Karpas-422 (cell line): ENCODE data around the gene TSSK2. TPM values are rescaled to one million over a fixed set of nuclear protein-coding genes. Genes with fewer than 3 reads are reported as not detected.

Experiments used
- DNase-seq: peaks from one replicate; pipeline ENCODE4 v3.0.0-alpha.2; 2015
- H2AFZ ChIP-seq: fragments of 200-600 bp; sonication (generic); 2 replicates; pipeline ENCODE4 v1.6.1; 2014; ENCODE audit warnings: antibody characterized with exemption, low read length, mixed read lengths
- H3K27ac ChIP-seq: fragments of 200-600 bp; sonication (generic); 2 replicates; pipeline ENCODE4 v1.5.1; 2014; ENCODE audit warnings: mild to moderate bottlenecking, low read length, moderate library complexity
- H3K27me3 ChIP-seq: fragments of 200-600 bp; sonication (generic); 2 replicates; pipeline ENCODE4 v1.6.1; 2014; ENCODE audit warnings: low read length, mixed read lengths
- H3K36me3 ChIP-seq: fragments of 200-600 bp; sonication (generic); 2 replicates; pipeline ENCODE4 v1.6.1; 2014; ENCODE audit warnings: low read length, mixed read lengths; ENCODE audit not compliant: insufficient read depth
- H3K4me1 ChIP-seq: fragments of 200-600 bp; sonication (generic); 2 replicates; pipeline ENCODE4 v1.6.1; 2014; ENCODE audit warnings: mild to moderate bottlenecking, low read length, mixed read lengths
- H3K4me2 ChIP-seq: fragments of 200-600 bp; sonication (generic); 2 replicates; pipeline ENCODE4 v1.6.1; 2014; ENCODE audit warnings: low read length, low read depth, mild to moderate bottlenecking; ENCODE audit not compliant: poor library complexity, severe bottlenecking
- H3K4me3 ChIP-seq: fragments of 200-600 bp; sonication (generic); 2 replicates; pipeline ENCODE4 v1.5.1; 2014; ENCODE audit warnings: mild to moderate bottlenecking, antibody characterized with exemption, low read length, mixed read lengths
- H3K79me2 ChIP-seq: fragments of 200-600 bp; sonication (generic); 2 replicates; pipeline ENCODE4 v1.6.1; 2014; ENCODE audit warnings: mild to moderate bottlenecking, low read length, mixed read lengths
- H3K9ac ChIP-seq: fragments of 200-600 bp; sonication (generic); 2 replicates; pipeline ENCODE4 v1.6.0; 2014; ENCODE audit warnings: low read length
- H3K9me2 ChIP-seq: fragments of 200-600 bp; sonication (generic), shearing (Covaris generic); replicated peaks from 2 replicates; pipeline ENCODE4 v1.6.0; 2014; ENCODE audit warnings: mild to moderate bottlenecking, low read length, moderate library complexity; ENCODE audit not compliant: insufficient read depth
- H3K9me3 ChIP-seq: fragments of 300-700, 200-600 bp; sonication (generic); 2 replicates; pipeline ENCODE4 v1.6.1; 2014; ENCODE audit warnings: low read length, mixed read lengths
- H4K20me1 ChIP-seq: fragments of 200-600 bp; sonication (generic); 2 replicates; pipeline ENCODE4 v1.6.1; 2014; ENCODE audit warnings: mild to moderate bottlenecking, antibody characterized with exemption, low read length, low read depth; ENCODE audit not compliant: insufficient read depth
- total RNA-seq: library from RNA; depleted of rRNA; stranded (reverse); fragments of >200 nt; shearing (Covaris generic); gene quantifications from 2 replicates; pipeline ENCODE4 v1.2.3, GENCODE V29; 2014; ENCODE audit warnings: low replicate concordance; rRNA removed

Gene TSSK2
- total RNA-seq, 1 experiment from 2014 or later, result not detected

- no peak overlapping the region for H3K9ac ChIP-seq
- no peak overlapping the region for H3K27ac ChIP-seq
- H3K27me3 ChIP-seq, result no peaks in the 10 kb centered on the region
- no peaks in the 10 kb centered on the region; the same call in 1 of the 2 replicates for H4K20me1 ChIP-seq
- H2AFZ ChIP-seq, result no peak overlapping the region
- DNase-seq, result no peak
- no peak overlapping the region for H3K4me2 ChIP-seq
- no peak overlapping the region for H3K4me3 ChIP-seq
- H3K4me1 ChIP-seq, result peaks cover 38% of the 10 kb centered on the region
- peaks cover 30% of the 10 kb centered on the region for H3K79me2 ChIP-seq
- H3K9me2 ChIP-seq, result no peaks in the 10 kb centered on the region
- no peaks in the 10 kb centered on the region; the same call in 1 of the 2 replicates for H3K36me3 ChIP-seq
- no peaks in the 10 kb centered on the region for H3K9me3 ChIP-seq
Observed at GRCh38 chr22:19180234-19180633, 49.1 kb downstream of the TSSK2 start.

GRCh38 chr22:19180740-19181410 is 49.8 kb downstream of the TSSK2 start:
- no peak overlapping the region for H3K9ac ChIP-seq
- H3K79me2 ChIP-seq, result peaks cover 24% of the 10 kb centered on the region
- peaks cover 32% of the 10 kb centered on the region for H3K4me1 ChIP-seq
- no peak overlapping the region for H3K4me2 ChIP-seq
- H2AFZ ChIP-seq, result no peak overlapping the region
- DNase-seq, result no peak
- H3K27ac ChIP-seq, result no peak overlapping the region
- H4K20me1 ChIP-seq, result no peaks in the 10 kb centered on the region
- no peaks in the 10 kb centered on the region; the same call in 1 of the 2 replicates for H3K36me3 ChIP-seq
- H3K27me3 ChIP-seq, result no peaks in the 10 kb centered on the region
- H3K9me3 ChIP-seq, result no peaks in the 10 kb centered on the region
- no peak overlapping the region for H3K4me3 ChIP-seq
- no peaks in the 10 kb centered on the region for H3K9me2 ChIP-seq

- H3K79me2 ChIP-seq, result peaks cover 13% of the 10 kb centered on the region
- DNase-seq, result no peak
- no peak overlapping the region for H3K4me2 ChIP-seq
- no peaks in the 10 kb centered on the region; the same call in 1 of the 2 replicates for H3K36me3 ChIP-seq
- no peak overlapping the region for H2AFZ ChIP-seq
- no peak overlapping the region for H3K4me3 ChIP-seq
- H3K9me3 ChIP-seq, result no peaks in the 10 kb centered on the region
- no peaks in the 10 kb centered on the region for H4K20me1 ChIP-seq
- H3K4me1 ChIP-seq, result peaks cover 21% of the 10 kb centered on the region
- H3K27ac ChIP-seq, result no peak overlapping the region
- H3K9ac ChIP-seq, result 0 out of 2 replicates have a peak overlapping the region, but pooled peaks have one; percentile 5
- no peaks in the 10 kb centered on the region for H3K27me3 ChIP-seq
- H3K9me2 ChIP-seq, result no peaks in the 10 kb centered on the region
Observed at GRCh38 chr22:19181786-19182471, 50.8 kb downstream of the TSSK2 start.

Other genes with a start within 250 kb of the TSSK2 start
- 2.1 and 6.7 TPM in 2 replicates for gene DGCR6, start 225.0 kb upstream of the TSSK2 start, total RNA-seq
- gene PRODH, start 195.0 kb upstream of the TSSK2 start, total RNA-seq, result not detected in 2 replicates
- gene DGCR2, start 8.9 kb upstream of the TSSK2 start, total RNA-seq, result 18.6 and 31.1 TPM in 2 replicates
- gene ESS2, start 13.3 kb downstream of the TSSK2 start, total RNA-seq, result 3.5 and 7.8 TPM in 2 replicates
- gene GSC2, start 19.0 kb downstream of the TSSK2 start, total RNA-seq, result not detected in 2 replicates
- 163 and 270 TPM in 2 replicates for gene SLC25A1, start 47.4 kb downstream of the TSSK2 start, total RNA-seq
- 5.0 and 12.9 TPM in 2 replicates for gene CLTCL1, start 160.4 kb downstream of the TSSK2 start, total RNA-seq